Mesendoderm (in vitro differentiated cells): ENCODE results near the gene SMIM31.

Experiments used
- DNase-seq: peaks from one replicate; pipeline ENCODE4 v3.0.0; 2013
- H2AK5ac ChIP-seq: 2 replicates; pipeline ENCODE4 v1.6.1; 2013; ENCODE audit warnings: low read length, inconsistent platforms
- H2BK120ac ChIP-seq: 2 replicates; pipeline ENCODE4 v1.6.1; 2013; ENCODE audit warnings: low read depth, mild to moderate bottlenecking, low read length, moderate library complexity, mixed read lengths
- H2BK15ac ChIP-seq: replicated peaks from 2 replicates; pipeline ENCODE4 v1.6.1; 2013; ENCODE audit warnings: low read depth, mild to moderate bottlenecking, moderate library complexity
- H2BK5ac ChIP-seq: 2 replicates; pipeline ENCODE4 v1.6.1; 2013; ENCODE audit warnings: low read length, inconsistent platforms
- H3K18ac ChIP-seq: 2 replicates; pipeline ENCODE4 v1.6.1; 2013; ENCODE audit warnings: mild to moderate bottlenecking, low read length, mixed read lengths
- H3K23ac ChIP-seq: one replicate; pipeline ENCODE4 v1.6.1; 2013; ENCODE audit warnings: low read length
- H3K27ac ChIP-seq: 2 replicates; pipeline ENCODE4 v1.5.1; 2013; ENCODE audit warnings: low read depth, mild to moderate bottlenecking, inconsistent platforms, low read length, moderate library complexity
- H3K27me3 ChIP-seq: 2 replicates; pipeline ENCODE4 v1.6.1; 2013; ENCODE audit warnings: low read length, control low read depth, mild to moderate bottlenecking, inconsistent platforms; ENCODE audit not compliant: insufficient read depth, poor library complexity
- H3K36me3 ChIP-seq: 2 replicates; pipeline ENCODE4 v1.6.1; 2013; ENCODE audit warnings: low read length, inconsistent platforms; ENCODE audit not compliant: control insufficient read depth, insufficient read depth
- H3K4ac ChIP-seq: one replicate; pipeline ENCODE4 v1.6.1; 2013; ENCODE audit warnings: low read depth, mild to moderate bottlenecking, low read length, moderate library complexity
- H3K4me1 ChIP-seq: 2 replicates; pipeline ENCODE4 v1.6.1; 2013; ENCODE audit warnings: low read depth, low read length, inconsistent platforms; ENCODE audit not compliant: control insufficient read depth
- H3K4me2 ChIP-seq: 2 replicates; pipeline ENCODE4 v1.6.1; 2013; ENCODE audit warnings: low read length
- H3K4me3 ChIP-seq: 2 replicates; pipeline ENCODE4 v1.5.1; 2013; ENCODE audit warnings: mild to moderate bottlenecking, low read length
- H3K56ac ChIP-seq: one replicate; pipeline ENCODE4 v1.6.1; 2013; ENCODE audit warnings: low read length
- H3K79me1 ChIP-seq: 2 replicates; pipeline ENCODE4 v1.6.1; 2013; ENCODE audit warnings: low read length, inconsistent platforms
- H3K79me2 ChIP-seq: 2 replicates; pipeline ENCODE4 v1.6.1; 2013; ENCODE audit warnings: mild to moderate bottlenecking, low read length; ENCODE audit not compliant: control insufficient read depth, insufficient read depth
- H3K9ac ChIP-seq: 2 replicates; pipeline ENCODE4 v1.6.1; 2013; ENCODE audit warnings: low read length, inconsistent platforms
- H4K5ac ChIP-seq: one replicate; pipeline ENCODE4 v1.6.1; 2013; ENCODE audit warnings: low read length
- H4K8ac ChIP-seq: one replicate; pipeline ENCODE4 v1.6.1; 2013; ENCODE audit warnings: low read depth, mild to moderate bottlenecking, control low read depth, low read length, moderate library complexity
- WGBS: extraction: QIAGEN DNeasy Blood & Tissue Kit; methylation state at CpG from one replicate; pipeline ENCODE4 v1.1.7; 2013; ENCODE audit warnings: low lambda C conversion rate, missing lambda C conversion rate; ENCODE audit not compliant: insufficient coverage; ENCODE audit errors: extremely low coverage; 5-methylcytosine and 5-hydroxymethylcytosine counted together

The SMIM31 gene

GRCh38 chr4:164761241-164761640, 7.3 kb downstream of the SMIM31 start:
- Histone ChIP-seq H3K79me1 (no peaks in the 10 kb centered on the region), H3K4ac (no peak overlapping the region), H3K27ac (no peak overlapping the region), H2BK15ac (no peak overlapping the region), H2AK5ac (no peak overlapping the region), H3K79me2 (no peaks in the 10 kb centered on the region), H2BK5ac (no peak overlapping the region), H3K27me3 (no peaks in the 10 kb centered on the region), H2BK120ac (no peak overlapping the region), H3K56ac (no peak overlapping the region), H3K4me2 (no peak overlapping the region), H3K4me3 (no peak overlapping the region), H4K8ac (no peak overlapping the region), H3K9ac (no peak overlapping the region), H3K36me3 (no peaks in the 10 kb centered on the region), H3K18ac (no peak overlapping the region), H3K4me1 (no peaks in the 10 kb centered on the region), H3K23ac (no peak overlapping the region), H4K5ac (no peak overlapping the region)
- WGBS, result no CpG with 5 or more reads among the region's 1 CpG
- no peak for DNase-seq

GRCh38 chr4:164761746-164762275, 7.9 kb downstream of the SMIM31 start:
- no peak overlapping the region for H4K8ac ChIP-seq
- DNase-seq, result no peak
- H2AK5ac ChIP-seq, result no peak overlapping the region
- no peak overlapping the region for H3K9ac ChIP-seq
- H3K4me1 ChIP-seq, result no peaks in the 10 kb centered on the region
- H3K27ac ChIP-seq, result no peak overlapping the region
- no peaks in the 10 kb centered on the region for H3K27me3 ChIP-seq
- no peak overlapping the region for H2BK5ac ChIP-seq
- H3K4me2 ChIP-seq, result no peak overlapping the region
- WGBS, result no CpG with 5 or more reads among the region's 6 CpGs
- H3K36me3 ChIP-seq, result no peaks in the 10 kb centered on the region
- H4K5ac ChIP-seq, result no peak overlapping the region
- no peak overlapping the region for H3K18ac ChIP-seq
- no peak overlapping the region for H3K56ac ChIP-seq
- H2BK120ac ChIP-seq, result no peak overlapping the region
- H3K23ac ChIP-seq, result no peak overlapping the region
- no peaks in the 10 kb centered on the region for H3K79me1 ChIP-seq
- no peak overlapping the region for H3K4ac ChIP-seq
- H3K79me2 ChIP-seq, result no peaks in the 10 kb centered on the region
- H3K4me3 ChIP-seq, result no peak overlapping the region
- H2BK15ac ChIP-seq, result no peak overlapping the region

- no peaks in the 10 kb centered on the region for H3K4me1 ChIP-seq
Observed at GRCh38 chr4:164765096-164765495, 11.2 kb downstream of the SMIM31 start.

GRCh38 chr4:164765833-164766232, 11.9 kb downstream of the SMIM31 start:
- Histone ChIP-seq H3K4ac (no peak overlapping the region), H2AK5ac (no peak overlapping the region), H4K8ac (no peak overlapping the region), H2BK15ac (no peak overlapping the region), H3K18ac (no peak overlapping the region), H2BK5ac (no peak overlapping the region), H3K4me1 (no peaks in the 10 kb centered on the region), H3K36me3 (no peaks in the 10 kb centered on the region), H3K27me3 (no peaks in the 10 kb centered on the region), H4K5ac (no peak overlapping the region), H3K9ac (no peak overlapping the region), H2BK120ac (no peak overlapping the region), H3K79me2 (no peaks in the 10 kb centered on the region), H3K79me1 (no peaks in the 10 kb centered on the region), H3K4me3 (no peak overlapping the region), H3K4me2 (no peak overlapping the region), H3K56ac (no peak overlapping the region), H3K27ac (no peak overlapping the region), H3K23ac (no peak overlapping the region)
- WGBS, result no CpG with 5 or more reads among the region's 5 CpGs
- DNase-seq, result no peak

More at GRCh38 chr4:164765096-164765495, 11.2 kb downstream of the SMIM31 start:
- Histone ChIP-seq H3K18ac (no peak overlapping the region), H3K56ac (no peak overlapping the region), H3K9ac (no peak overlapping the region), H3K79me1 (no peaks in the 10 kb centered on the region), H3K36me3 (no peaks in the 10 kb centered on the region), H3K4me3 (no peak overlapping the region), H4K8ac (no peak overlapping the region), H3K27me3 (no peaks in the 10 kb centered on the region), H3K4me2 (no peak overlapping the region), H3K4ac (no peak overlapping the region), H2BK120ac (no peak overlapping the region), H4K5ac (no peak overlapping the region), H3K23ac (no peak overlapping the region), H3K27ac (no peak overlapping the region), H3K79me2 (no peaks in the 10 kb centered on the region), H2BK5ac (no peak overlapping the region), H2AK5ac (no peak overlapping the region), H2BK15ac (no peak overlapping the region)
- WGBS, result no CpG with 5 or more reads among the region's 3 CpGs
- no peak for DNase-seq

GRCh38 chr4:164768516-164768915, 14.6 kb downstream of the SMIM31 start:
- H3K4me2 ChIP-seq, result no peak overlapping the region
- no peaks in the 10 kb centered on the region for H3K79me1 ChIP-seq
- no peak overlapping the region for H3K9ac ChIP-seq
- no peak overlapping the region for H2BK120ac ChIP-seq
- no peak overlapping the region for H4K5ac ChIP-seq
- no peak overlapping the region for H2AK5ac ChIP-seq
- no peak overlapping the region for H3K27ac ChIP-seq
- H4K8ac ChIP-seq, result no peak overlapping the region
- WGBS, result no CpG with 5 or more reads among the region's 5 CpGs
- H2BK15ac ChIP-seq, result no peak overlapping the region
- H3K23ac ChIP-seq, result no peak overlapping the region
- H3K18ac ChIP-seq, result no peak overlapping the region
- H3K27me3 ChIP-seq, result no peaks in the 10 kb centered on the region
- H2BK5ac ChIP-seq, result no peak overlapping the region
- H3K4ac ChIP-seq, result no peak overlapping the region
- peak; percentile 31 for DNase-seq
- no peak overlapping the region for H3K56ac ChIP-seq
- H3K79me2 ChIP-seq, result no peaks in the 10 kb centered on the region
- no peaks in the 10 kb centered on the region for H3K4me1 ChIP-seq
- no peaks in the 10 kb centered on the region for H3K36me3 ChIP-seq
- no peak overlapping the region for H3K4me3 ChIP-seq

GRCh38 chr4:164770010-164770724, 16.2 kb downstream of the SMIM31 start:
- no peak overlapping the region for H3K4ac ChIP-seq
- H2AK5ac ChIP-seq, result no peak overlapping the region
- no peak overlapping the region for H4K5ac ChIP-seq
- no peak overlapping the region for H2BK15ac ChIP-seq
- no peak overlapping the region for H3K23ac ChIP-seq
- H2BK120ac ChIP-seq, result no peak overlapping the region
- no peaks in the 10 kb centered on the region for H3K27me3 ChIP-seq
- H3K9ac ChIP-seq, result no peak overlapping the region
- WGBS, result no CpG with 5 or more reads among the region's 4 CpGs
- H3K4me1 ChIP-seq, result no peaks in the 10 kb centered on the region
- H3K36me3 ChIP-seq, result no peaks in the 10 kb centered on the region
- no peak overlapping the region for H3K4me2 ChIP-seq
- H3K56ac ChIP-seq, result no peak overlapping the region
- H3K79me2 ChIP-seq, result no peaks in the 10 kb centered on the region
- H4K8ac ChIP-seq, result no peak overlapping the region
- H3K4me3 ChIP-seq, result no peak overlapping the region
- no peak overlapping the region for H3K18ac ChIP-seq
- H2BK5ac ChIP-seq, result no peak overlapping the region
- DNase-seq, result no peak
- no peaks in the 10 kb centered on the region for H3K79me1 ChIP-seq
- H3K27ac ChIP-seq, result no peak overlapping the region
